AG09309 (cell line): ENCODE data around the gene WDR74.

Source experiments
- DNase-seq: peaks from one replicate; pipeline ENCODE4 v3.0.0-alpha.2; 2010; ENCODE audit warnings: low read depth
- H3K4me3 ChIP-seq: 2 replicates; pipeline ENCODE4 v1.5.1; 2011; ENCODE audit warnings: mild to moderate bottlenecking, low read depth, low read length, moderate library complexity; ENCODE audit not compliant: control insufficient read depth
- TF ChIP-seq, protein P1 (sequence below): IDR thresholded peaks from 2 replicates; pipeline ENCODE4 v1.5.1; 2011; ENCODE audit warnings: mild to moderate bottlenecking, low read depth, low read length, inconsistent platforms; ENCODE audit not compliant: insufficient read depth, control insufficient read depth; ENCODE audit errors: missing control alignments

The WDR74 gene

DNA sequence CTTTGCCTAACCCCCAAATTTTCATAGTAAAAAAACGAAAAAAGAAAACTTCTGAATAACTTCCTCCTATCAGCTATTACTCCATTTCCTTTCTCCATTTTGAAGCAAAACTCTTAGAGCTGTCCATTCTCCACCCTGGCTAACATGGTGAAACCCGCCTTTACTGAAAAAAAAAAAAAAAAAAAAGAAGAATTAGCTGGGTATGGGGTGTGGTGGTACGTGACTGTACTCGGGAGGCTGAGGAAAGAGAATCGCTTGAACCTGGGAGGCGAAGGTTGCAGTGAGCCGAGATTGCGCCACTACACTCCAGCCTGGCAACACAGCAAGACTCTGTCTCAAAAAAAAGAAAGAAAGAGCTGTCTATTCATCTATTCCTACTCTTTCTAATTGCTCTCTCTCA, 22.8 kb downstream of the WDR74 start:
- DNase-seq, result no peak
- H3K4me3 ChIP-seq, result no peak overlapping the region
- TF ChIP-seq, protein P1, sequence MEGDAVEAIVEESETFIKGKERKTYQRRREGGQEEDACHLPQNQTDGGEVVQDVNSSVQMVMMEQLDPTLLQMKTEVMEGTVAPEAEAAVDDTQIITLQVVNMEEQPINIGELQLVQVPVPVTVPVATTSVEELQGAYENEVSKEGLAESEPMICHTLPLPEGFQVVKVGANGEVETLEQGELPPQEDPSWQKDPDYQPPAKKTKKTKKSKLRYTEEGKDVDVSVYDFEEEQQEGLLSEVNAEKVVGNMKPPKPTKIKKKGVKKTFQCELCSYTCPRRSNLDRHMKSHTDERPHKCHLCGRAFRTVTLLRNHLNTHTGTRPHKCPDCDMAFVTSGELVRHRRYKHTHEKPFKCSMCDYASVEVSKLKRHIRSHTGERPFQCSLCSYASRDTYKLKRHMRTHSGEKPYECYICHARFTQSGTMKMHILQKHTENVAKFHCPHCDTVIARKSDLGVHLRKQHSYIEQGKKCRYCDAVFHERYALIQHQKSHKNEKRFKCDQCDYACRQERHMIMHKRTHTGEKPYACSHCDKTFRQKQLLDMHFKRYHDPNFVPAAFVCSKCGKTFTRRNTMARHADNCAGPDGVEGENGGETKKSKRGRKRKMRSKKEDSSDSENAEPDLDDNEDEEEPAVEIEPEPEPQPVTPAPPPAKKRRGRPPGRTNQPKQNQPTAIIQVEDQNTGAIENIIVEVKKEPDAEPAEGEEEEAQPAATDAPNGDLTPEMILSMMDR, result no peak

DNA sequence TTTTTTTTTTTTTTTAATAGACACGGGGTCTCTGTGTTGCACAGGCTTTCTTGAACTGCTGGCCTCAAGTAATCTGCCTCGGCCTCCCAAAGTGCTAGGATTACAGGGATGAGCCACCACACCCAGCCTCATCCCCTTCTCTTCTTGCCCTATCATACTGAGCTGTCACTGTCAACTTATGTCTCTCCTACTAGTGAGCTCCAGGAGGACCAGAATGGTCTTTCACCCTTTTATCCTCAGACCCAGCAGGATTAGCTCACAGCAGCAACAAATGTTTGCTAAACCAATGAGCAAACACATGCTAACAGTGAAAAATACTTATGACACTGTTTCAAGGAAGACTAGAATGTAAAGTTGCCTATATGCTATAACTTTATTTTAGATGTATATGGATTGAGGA, 27.7 kb downstream of the WDR74 start:
- TF ChIP-seq, protein P1, result no peak
- no peak overlapping the region for H3K4me3 ChIP-seq
- DNase-seq, result no peak

DNA sequence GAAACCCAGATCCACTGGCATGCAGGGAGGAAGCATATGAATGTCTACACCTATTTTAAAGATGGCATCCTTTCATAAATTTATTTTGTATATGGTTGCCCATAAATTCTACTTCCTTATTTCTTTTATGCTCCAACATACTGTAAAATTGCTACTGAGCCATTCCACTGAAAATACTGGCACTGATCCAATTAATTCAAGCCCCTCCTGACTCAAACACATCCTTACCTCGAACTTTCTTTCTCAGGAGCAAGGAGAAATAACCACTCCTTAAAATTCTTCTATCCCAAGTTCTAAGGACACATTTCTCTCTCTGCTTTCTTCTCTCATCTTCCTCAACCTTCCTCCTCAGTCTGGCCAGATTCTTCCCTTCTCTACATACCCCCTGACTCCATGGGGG, 28.6 kb downstream of the WDR74 start:
- H3K4me3 ChIP-seq, result no peak overlapping the region
- DNase-seq, result no peak
- TF ChIP-seq, protein P1, result no peak

DNA sequence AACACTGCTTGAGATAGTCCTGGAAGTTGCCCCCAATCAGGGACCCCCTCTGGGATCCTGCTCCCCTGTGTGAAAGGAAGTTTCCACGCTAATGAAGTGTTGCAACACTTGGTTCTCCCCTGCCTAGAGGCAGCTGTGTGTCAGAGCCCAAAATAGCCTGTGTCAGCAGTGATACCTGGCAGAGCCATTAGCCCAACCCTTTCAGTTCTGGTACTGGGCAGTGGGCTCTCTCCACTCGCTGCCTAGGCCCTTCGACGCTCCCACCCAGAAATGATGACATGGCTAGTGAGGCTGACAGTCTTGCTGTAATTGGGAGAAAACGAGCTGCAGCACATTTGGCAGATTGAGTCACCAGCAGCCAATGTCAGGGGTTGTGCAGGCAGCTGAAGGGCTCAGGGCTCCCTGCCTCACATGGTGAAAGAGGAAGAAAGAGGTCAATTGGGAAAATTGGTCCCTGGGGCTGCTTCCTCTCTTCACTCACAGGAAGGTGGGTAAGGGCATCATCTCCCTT, 32.7 kb downstream of the WDR74 start:
- DNase-seq, result no peak
- H3K4me3 ChIP-seq, result no peak overlapping the region
- TF ChIP-seq, protein P1, result no peak

DNA sequence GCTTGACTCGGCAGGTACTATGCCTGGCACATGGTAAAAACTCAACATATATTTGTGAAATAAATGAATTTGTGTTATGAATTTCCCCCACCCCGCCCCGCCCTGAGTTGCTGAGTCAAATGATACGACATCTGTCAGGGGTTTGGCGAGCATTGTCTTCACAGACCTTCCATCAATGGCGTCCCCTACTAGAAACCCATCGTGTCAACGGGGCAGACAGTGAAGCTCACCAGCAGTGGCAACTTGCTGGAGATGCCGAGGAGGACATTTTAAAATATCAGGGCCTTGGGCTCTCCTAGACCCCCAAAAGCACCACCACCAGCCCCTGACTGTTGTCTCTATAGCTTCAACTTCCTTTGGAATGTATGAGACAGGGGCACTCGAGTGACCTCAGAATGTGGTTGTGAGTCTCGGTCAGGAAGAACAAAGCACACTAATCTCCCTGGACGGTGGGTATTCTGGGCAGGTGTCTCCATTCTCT, 33.4 kb downstream of the WDR74 start:
- no peak for DNase-seq
- TF ChIP-seq, protein P1, result no peak

DNA sequence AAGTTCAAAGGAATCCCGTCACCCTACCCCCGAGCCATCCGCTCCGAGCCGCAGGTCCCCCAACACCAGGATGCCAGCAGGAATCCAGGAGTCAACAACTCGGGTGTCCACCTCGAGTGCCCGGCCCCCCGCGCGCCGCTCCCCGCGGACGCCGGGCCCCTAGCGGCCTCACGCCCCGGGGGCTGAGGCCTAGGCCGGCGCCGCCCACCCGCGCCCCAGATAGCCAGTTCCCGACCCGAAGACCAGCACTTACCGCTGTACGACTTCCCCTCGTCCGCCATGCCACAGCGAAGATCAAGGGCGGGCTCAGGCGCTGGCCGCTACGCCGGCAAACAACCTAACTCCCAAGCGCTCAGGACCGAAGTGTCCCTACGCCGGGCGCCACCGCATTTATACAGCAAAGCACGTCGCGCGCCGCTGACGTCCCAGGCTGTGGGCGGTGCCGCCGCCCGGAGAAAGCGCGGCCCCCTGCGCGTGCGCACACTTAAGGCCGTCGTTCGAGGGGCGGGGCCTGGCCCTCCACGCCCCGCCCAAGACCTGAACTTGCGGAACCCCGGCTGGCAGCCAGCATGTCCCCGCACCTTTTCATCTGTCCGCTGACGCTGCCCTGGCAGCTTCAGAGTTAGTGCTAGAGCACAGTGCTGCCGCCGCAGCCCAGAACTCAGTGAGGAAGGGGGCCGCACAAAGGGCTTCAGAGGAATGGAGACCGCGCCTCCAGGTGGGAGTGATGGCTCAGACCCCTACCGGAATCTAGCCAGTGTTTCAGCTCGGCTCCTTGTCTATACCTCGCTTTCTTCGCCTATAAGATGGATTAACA, 34.1 kb downstream of the WDR74 start, which contains the start of gene NXF1:
Gene NXF1, minus strand, starts transcription at position 365 of the 817 bp plus-strand sequence. Its CDS starts 84 bp downstream, at position 281.
- TF ChIP-seq, protein P1, result no peak
- H3K4me3 ChIP-seq, result peak within 1 kb of the TSS; percentile 77
- peak; percentile 74 for DNase-seq

More for the DNA sequence above, 33.4 kb downstream of the WDR74 start:
- peak overlapping the region; percentile 61 for H3K4me3 ChIP-seq
